Natural killer cell (primary cell): ENCODE data around the gene DOK6. TPM values are rescaled to one million over a fixed set of nuclear protein-coding genes. Genes with fewer than 3 reads are reported as not detected.
A peak's percentile ranks its signal among the peaks of the same experiment; 100 is the strongest.

Experiments
- ATAC-seq, 3 donors: fragments of 150-1000 bp in 2 of 3; fragments of 200-7000 bp in 1 of 3; cut with Tn5 transposase; 1 replicate in 1 of 3; 2 replicates in 2 of 3; pipeline ENCODE4 v1.10.0; 2021; ENCODE audit warnings: mild to moderate bottlenecking in 2 of 3, moderate library complexity in 2 of 3
- DNase-seq, 2 donors: peaks; one replicate each; pipeline versions ENCODE4 v3.0.0 to v3.0.0-alpha.2; 2013 to 2021; ENCODE audit warnings: mixed read lengths in 1 of 2
- H3K27ac ChIP-seq: one replicate; pipeline ENCODE4 v1.5.1; 2013; ENCODE audit warnings: mild to moderate bottlenecking, low read length
- H3K27me3 ChIP-seq: one replicate; pipeline ENCODE4 v1.6.1; 2013; ENCODE audit warnings: low read length; ENCODE audit not compliant: control insufficient read depth, insufficient read depth
- H3K36me3 ChIP-seq: one replicate; pipeline ENCODE4 v1.6.1; 2013; ENCODE audit warnings: low read length; ENCODE audit not compliant: control insufficient read depth, insufficient read depth
- H3K4me1 ChIP-seq: one replicate; pipeline ENCODE4 v1.6.1; 2013; ENCODE audit warnings: low read length; ENCODE audit not compliant: control insufficient read depth, insufficient read depth
- H3K4me3 ChIP-seq: one replicate; pipeline ENCODE4 v1.5.1; 2013; ENCODE audit warnings: low read length
- H3K9me3 ChIP-seq: one replicate; pipeline ENCODE4 v1.6.1; 2013; ENCODE audit warnings: low read length; ENCODE audit not compliant: control insufficient read depth, insufficient read depth
- H3K27ac Mint-ChIP-seq, 2 donors: one replicate each; pipeline ENCODE4 v1.8.0; 2022; ENCODE audit warnings: mild to moderate bottlenecking in 2 of 2, mixed read lengths in 2 of 2, moderate library complexity in 1 of 2
- H3K27me3 Mint-ChIP-seq, 2 donors: one replicate each; pipeline ENCODE4 v1.8.0; 2022; ENCODE audit warnings: low read depth in 2 of 2, mixed read lengths in 2 of 2
- H3K36me3 Mint-ChIP-seq: one replicate; pipeline ENCODE4 v1.8.0; 2022; ENCODE audit warnings: mixed read lengths
- H3K4me1 Mint-ChIP-seq, 2 donors: one replicate each; pipeline ENCODE4 v1.8.0; 2022; ENCODE audit warnings: mixed read lengths in 2 of 2
- H3K4me3 Mint-ChIP-seq: one replicate; pipeline ENCODE4 v1.8.0; 2022; ENCODE audit warnings: mild to moderate bottlenecking, moderate library complexity, mixed read lengths
- H3K9me3 Mint-ChIP-seq, 2 donors: one replicate each; pipeline ENCODE4 v1.8.0; 2022; ENCODE audit warnings: mixed read lengths in 2 of 2
- WGBS: methylation state at CpG from one replicate; pipeline ENCODE4 v1.1.7; 2013; ENCODE audit warnings: missing lambda C conversion rate; ENCODE audit not compliant: insufficient coverage; 5-methylcytosine and 5-hydroxymethylcytosine counted together
- intact Hi-C: fragments of 100-400 bp; cut with micrococcal nuclease; formaldehyde crosslinking; loops from one replicate; pipeline ENCODE4 v1.14.2; 2022
- total RNA-seq, 4 donors: library from RNA; stranded (reverse); fragments of 120-200 nt in 1 of 4; gene quantifications; one replicate each; pipeline versions ENCODE4 v1.2.3 to v1.2.4, GENCODE V29; 2013 to 2022
- TF ChIP-seq, protein P1 (sequence below): fragments of 200-600 bp; IDR thresholded peaks from one replicate; pipeline ENCODE4 v1.8.0; 2022; ENCODE audit warnings: antibody characterized with exemption

Gene DOK6
- total RNA-seq, 3 donors from 2014 or later (not counting 1 experiment from before 2014, with no cell fraction given): 0.02 TPM; not detected in 2

DNA sequence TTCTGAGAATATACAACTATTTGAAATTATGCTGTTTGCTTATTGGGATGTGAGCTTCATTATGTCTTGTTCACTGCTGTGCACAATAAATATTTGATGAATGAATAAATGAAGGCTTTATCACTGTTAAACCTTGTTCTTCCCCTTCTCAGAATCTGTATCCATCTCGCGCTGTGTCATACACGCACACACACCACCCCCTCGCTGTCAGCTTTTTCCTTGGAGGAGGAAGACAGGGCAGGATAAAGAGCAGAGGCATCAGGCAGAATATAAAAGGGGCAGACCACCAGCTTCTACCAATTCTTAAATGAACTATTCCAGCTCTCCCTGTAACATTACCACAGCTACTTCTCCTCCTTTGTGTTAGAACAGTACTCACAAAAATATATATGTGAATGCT, 472.0 kb downstream of the DOK6 start:
- Mint-ChIP-seq H3K4me3 (peak overlapping the region; percentile 54), H3K36me3 (no peaks in the 10 kb centered on the region), H3K4me1 (peaks cover 59 to 62% of the 10 kb centered on the region in 2 donors), H3K27me3 (no peaks in the 10 kb centered on the region), H3K9me3 (no peaks in the 10 kb centered on the region), H3K27ac (peak overlapping the region; percentile 66 to 87)
- Histone ChIP-seq H3K27ac (no peak overlapping the region), H3K27me3 (no peaks in the 10 kb centered on the region), H3K4me1 (peaks cover 29% of the 10 kb centered on the region), H3K4me3 (no peak overlapping the region), H3K36me3 (peaks cover 26% of the 10 kb centered on the region), H3K9me3 (no peaks in the 10 kb centered on the region)
- WGBS: 100% methylated on average over 4 of the region's 4 CpGs
- intact Hi-C loops: no loop called here
- DNase-seq: no peak
- ATAC-seq: no peak
- TF ChIP-seq, protein P1, sequence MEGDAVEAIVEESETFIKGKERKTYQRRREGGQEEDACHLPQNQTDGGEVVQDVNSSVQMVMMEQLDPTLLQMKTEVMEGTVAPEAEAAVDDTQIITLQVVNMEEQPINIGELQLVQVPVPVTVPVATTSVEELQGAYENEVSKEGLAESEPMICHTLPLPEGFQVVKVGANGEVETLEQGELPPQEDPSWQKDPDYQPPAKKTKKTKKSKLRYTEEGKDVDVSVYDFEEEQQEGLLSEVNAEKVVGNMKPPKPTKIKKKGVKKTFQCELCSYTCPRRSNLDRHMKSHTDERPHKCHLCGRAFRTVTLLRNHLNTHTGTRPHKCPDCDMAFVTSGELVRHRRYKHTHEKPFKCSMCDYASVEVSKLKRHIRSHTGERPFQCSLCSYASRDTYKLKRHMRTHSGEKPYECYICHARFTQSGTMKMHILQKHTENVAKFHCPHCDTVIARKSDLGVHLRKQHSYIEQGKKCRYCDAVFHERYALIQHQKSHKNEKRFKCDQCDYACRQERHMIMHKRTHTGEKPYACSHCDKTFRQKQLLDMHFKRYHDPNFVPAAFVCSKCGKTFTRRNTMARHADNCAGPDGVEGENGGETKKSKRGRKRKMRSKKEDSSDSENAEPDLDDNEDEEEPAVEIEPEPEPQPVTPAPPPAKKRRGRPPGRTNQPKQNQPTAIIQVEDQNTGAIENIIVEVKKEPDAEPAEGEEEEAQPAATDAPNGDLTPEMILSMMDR: no peak

- peaks cover 6% of the 10 kb centered on the region for H3K36me3 Mint-ChIP-seq
- TF ChIP-seq, protein P1: no peak
- H3K9me3 Mint-ChIP-seq: peaks cover 2 to 4% of the 10 kb centered on the region in 2 donors
- Histone ChIP-seq H3K9me3 (no peaks in the 10 kb centered on the region), H3K27me3 (no peaks in the 10 kb centered on the region), H3K4me3 (no peak overlapping the region), H3K27ac (no peak overlapping the region), H3K36me3 (peaks cover 18% of the 10 kb centered on the region), H3K4me1 (peaks cover 41% of the 10 kb centered on the region)
- WGBS: 97% methylated on average over 2 of the region's 2 CpGs
- no peaks in the 10 kb centered on the region for H3K27me3 Mint-ChIP-seq
- peak overlapping the region; percentile 71 to 76 for H3K27ac Mint-ChIP-seq
- H3K4me1 Mint-ChIP-seq: peaks cover 69 to 70% of the 10 kb centered on the region in 2 donors
- intact Hi-C loops: no loop called here
- no peak for DNase-seq
- H3K4me3 Mint-ChIP-seq: no peak overlapping the region
- ATAC-seq: peak; percentile 36 to 56 (median 47)
Observed at GRCh38 chr18:69874058-69874457, 473.4 kb downstream of the DOK6 start.

DNA sequence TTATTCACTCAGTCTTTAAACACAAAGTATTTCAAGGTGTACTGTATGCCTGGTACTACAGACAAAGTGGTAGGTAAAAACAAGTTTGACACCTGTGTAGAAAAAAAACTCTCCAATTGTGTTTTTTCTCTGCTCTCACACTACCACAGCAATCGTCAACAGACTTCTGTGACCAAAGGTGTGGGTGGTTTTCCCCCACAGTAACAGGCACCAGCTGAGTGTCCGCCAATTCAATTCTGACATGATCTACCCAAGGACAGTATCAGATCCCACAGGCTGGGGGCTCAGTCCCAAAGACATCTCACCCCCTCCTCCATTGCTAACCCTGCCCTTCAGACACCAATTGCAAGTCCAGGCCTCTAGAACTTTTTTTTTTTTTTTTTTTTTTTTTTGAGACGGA, 475.8 kb downstream of the DOK6 start:
- Histone ChIP-seq H3K4me1 (peaks cover 44% of the 10 kb centered on the region), H3K27me3 (no peaks in the 10 kb centered on the region), H3K4me3 (no peak overlapping the region), H3K36me3 (peaks cover 15% of the 10 kb centered on the region), H3K27ac (peak overlapping the region; percentile 36), H3K9me3 (no peaks in the 10 kb centered on the region)
- Mint-ChIP-seq H3K4me3 (peak overlapping the region; percentile 43), H3K4me1 (peaks cover 81 to 83% of the 10 kb centered on the region in 2 donors), H3K27me3 (no peaks in the 10 kb centered on the region), H3K27ac (peak overlapping the region; percentile 85 to 87), H3K36me3 (peaks cover 6% of the 10 kb centered on the region), H3K9me3 (peaks cover 2 to 4% of the 10 kb centered on the region in 2 donors)
- WGBS: 6% methylated on average over 2 of the region's 3 CpGs
- DNase-seq (peak; percentile 37 to 40), ATAC-seq (peak; percentile 81 to 92 (median 81))
- intact Hi-C loops: loop anchor here (1.0 kb wide), 2 partner anchors 20 to 59 kb away; no protein-coding TSS in a partner anchor
- TF ChIP-seq, protein P1: no peak
